A172 (cell line): ENCODE data around the gene SIAE. TPM values are rescaled to one million over a fixed set of nuclear protein-coding genes. Genes with fewer than 3 reads are reported as not detected.
"Not testable (repeated sequence)": the region's sequence is repeated elsewhere in the genome, so short reads cannot be mapped to it uniquely, and the experiment has no call there.

Experiments used
- DNase-seq: peaks from one replicate; pipeline ENCODE4 v3.0.0-alpha.2; 2015; ENCODE audit warnings: low spot score
- total RNA-seq: library from RNA; depleted of rRNA; stranded (reverse); fragments of >200 nt; shearing (Covaris generic); gene quantifications from 2 replicates; pipeline ENCODE4 v1.2.3, GENCODE V29; 2014

The SIAE gene
- total RNA-seq, 1 experiment from 2014 or later, result 12.3 TPM

- no peak for DNase-seq
Measured at GRCh38 chr11:124623861-124624525, 49.5 kb downstream of the SIAE start.

GRCh38 chr11:124622531-124623451 is 50.7 kb downstream of the SIAE start, which contains the start of gene TBRG1:
Gene TBRG1, plus strand, starts transcription at chr11:124622864. Its CDS starts 220 bp downstream, at chr11:124623084.
- peak; percentile 68 for DNase-seq

DNA sequence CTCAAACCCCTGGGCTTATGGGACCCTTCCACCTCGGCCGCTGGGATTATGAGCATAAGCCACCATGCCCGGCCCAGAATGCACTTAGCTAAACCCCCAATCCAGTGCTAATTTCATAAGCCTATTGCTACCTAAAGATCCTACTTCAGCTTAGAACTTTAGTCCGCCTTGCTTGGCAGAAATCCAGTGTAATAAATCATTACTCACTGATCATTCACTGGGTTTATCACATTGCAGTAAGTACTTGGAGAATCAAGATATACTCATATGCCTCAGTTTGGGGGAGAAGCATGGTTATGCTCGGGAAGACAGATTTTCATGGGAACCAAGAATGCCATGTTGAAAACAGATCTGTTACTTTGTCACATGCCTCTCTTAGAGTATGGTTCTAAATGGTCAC is 54.7 kb downstream of the SIAE start:
- no peak for DNase-seq

- DNase-seq, result no peak
Measured at GRCh38 chr11:124612567-124613246, 60.8 kb downstream of the SIAE start.

- DNase-seq, result no peak
Measured at GRCh38 chr11:124612045-124612444, 61.5 kb downstream of the SIAE start.

GRCh38 chr11:124611064-124611463 is 62.5 kb downstream of the SIAE start, which contains the start of gene PANX3:
Gene PANX3, plus strand, starts transcription at chr11:124611428. Its CDS starts 129 bp downstream, at chr11:124611557.
- DNase-seq, result no peak

DNA sequence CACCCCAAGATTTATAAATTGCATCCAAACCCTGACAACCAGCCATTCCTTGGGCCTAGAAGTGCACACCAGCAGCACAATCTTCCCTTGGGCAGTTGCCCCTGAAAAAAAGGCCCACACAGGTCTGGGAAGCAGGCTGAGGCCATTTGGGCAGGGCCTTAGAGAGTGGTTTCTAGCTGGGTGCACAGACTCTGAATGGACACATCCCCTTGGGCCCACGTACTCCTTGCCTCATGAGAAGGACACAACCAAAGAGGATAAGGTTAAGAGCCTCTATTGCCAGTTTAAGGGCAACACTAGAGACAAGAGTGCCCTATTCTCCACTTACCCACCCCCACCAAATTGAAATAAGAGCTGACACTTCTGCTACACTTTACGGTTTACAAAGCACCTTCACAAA is 63.2 kb downstream of the SIAE start:
- DNase-seq, result no peak

DNA sequence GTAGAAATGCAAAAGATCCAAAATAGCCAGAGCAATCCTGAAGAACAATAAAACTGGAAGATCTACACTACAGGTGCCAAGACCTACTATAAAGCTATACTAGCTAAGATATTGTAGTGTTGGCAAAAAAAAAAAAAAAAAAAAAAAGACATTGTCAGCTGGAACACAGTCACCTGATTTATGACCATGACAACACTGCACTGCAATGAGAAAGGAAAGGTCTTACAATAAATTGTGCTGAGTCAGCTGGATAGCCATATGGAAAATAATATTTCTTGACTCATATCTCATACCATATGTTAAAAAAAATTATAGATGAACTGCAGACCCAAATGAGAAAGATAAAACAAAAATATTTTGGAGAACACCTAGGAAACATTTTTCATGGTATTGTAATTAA is 65.4 kb downstream of the SIAE start:
- DNase-seq, result peak; percentile 22

DNA sequence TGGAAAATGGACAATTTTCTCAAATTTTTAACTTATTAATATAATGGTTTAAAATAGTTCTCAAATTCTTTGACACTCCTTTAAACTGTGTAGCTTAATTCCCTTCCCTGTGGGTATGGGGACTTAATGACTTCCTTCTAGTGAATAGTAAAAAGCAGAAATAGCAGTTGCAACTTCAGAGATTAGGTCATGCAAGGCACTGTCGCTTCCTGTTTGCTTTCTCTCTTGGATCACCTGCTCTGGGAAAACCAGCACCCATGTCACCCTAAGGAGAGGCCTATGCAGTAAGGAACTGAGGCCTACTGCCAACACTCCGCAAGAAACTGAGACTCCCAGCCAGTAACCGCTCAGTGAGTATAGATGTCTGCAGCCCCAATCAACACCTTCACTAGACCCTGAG is 67.8 kb downstream of the SIAE start:
- no peak for DNase-seq

GRCh38 chr11:124602723-124603122 is 70.8 kb downstream of the SIAE start:
- not testable (repeated sequence) for DNase-seq

GRCh38 chr11:124602193-124602592 is 71.3 kb downstream of the SIAE start:
- peak; percentile 70 for DNase-seq

DNA sequence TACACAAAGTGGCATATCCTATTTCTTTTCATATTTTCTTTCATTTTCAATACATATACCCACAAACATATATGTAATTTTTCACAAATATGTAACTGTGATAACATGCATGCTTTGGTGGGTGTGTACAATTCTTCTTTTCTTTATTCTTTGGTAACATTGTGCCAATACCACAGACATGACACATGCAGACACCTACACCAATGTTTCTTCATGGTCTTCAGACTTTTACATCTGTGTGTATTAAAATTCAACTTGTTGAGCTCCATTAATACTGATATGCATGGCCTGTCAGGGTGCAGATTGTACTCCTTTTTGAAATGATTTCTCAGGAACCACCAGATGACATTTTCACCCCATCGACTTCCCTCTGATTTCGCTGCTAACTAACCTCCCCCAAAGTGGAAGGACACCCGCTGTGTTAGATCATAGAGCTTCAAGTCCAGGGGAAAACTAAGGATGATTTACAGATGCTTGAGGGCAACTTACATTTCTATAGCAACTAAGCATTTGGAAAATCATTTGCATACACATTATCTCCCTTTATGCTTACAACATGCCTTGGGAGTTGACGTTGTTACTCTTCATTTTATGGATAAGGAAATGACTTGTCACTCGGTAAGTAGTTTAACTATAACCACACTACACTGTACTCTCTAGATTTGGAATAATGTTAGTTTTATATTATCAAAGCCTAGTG is 72.8 kb downstream of the SIAE start:
- DNase-seq, result no peak

DNA sequence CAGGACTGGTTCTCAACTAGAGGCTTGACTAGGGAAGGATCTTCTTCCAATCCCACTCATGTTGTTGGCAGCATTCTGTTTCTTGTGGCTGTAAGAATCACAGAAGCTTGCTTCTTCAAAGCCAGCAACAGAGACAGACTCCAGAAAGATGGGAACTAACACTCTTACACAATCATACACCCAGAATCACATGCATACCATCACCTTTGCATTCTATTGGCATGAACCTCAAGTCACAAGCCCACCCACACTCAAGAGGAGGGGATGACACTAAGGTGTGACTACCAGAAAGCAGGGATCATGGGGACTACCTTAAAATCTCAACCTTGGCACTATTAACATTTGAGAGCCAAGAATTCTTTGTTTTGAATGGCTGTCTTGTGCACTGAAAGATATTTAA is 75.9 kb downstream of the SIAE start:
- DNase-seq, result no peak

- DNase-seq, result no peak
Measured at GRCh38 chr11:124595302-124595701, 78.2 kb downstream of the SIAE start.

DNA sequence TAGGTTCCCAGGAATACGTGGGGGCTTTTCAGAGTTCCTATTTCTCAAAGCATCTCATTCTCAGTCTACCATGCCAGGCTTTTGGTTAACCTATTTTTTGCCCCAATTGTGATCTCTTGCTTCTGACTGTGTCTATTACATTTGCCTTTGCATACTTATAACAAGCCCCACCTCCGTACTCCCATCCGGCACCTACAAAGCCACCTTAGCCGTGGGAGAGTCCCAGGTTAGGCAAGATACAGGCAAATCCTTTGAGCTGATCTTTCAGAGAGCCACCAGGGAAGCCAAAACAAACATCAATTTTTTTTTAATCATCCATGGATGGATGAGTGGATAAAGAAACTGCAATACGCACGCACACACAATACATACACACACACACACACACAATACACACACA is 80.9 kb downstream of the SIAE start:
- no peak for DNase-seq

GRCh38 chr11:124591430-124591829 is 82.1 kb downstream of the SIAE start:
- DNase-seq, result no peak

DNA sequence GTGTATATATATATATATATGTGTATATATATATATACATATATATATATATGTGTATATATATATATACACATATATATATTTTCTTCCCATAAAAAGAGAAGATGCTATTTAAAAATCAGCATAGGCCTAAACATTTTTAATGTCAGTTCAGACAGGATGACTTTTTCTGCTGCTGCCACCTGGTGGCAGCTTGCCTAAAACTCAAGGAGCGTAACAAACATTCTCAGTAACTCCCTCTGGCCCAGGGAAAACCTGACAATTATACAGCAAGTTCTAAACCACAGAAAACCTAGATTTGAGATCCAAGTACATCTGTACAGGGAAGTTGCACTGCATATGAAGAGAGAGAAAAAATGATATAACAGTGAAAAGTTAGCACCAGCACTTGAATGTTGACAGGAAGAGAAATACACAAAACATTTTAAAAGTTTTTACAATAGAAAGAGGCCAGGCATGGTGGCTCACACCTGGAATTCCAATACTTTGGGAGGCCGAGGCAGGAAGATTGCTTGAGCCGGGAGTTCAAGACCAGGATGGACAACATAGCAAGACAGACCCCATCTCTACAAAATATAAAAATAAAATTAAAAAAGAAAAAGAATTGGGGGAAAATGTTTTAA is 87.2 kb downstream of the SIAE start:
- DNase-seq, result peak; percentile 48

DNA sequence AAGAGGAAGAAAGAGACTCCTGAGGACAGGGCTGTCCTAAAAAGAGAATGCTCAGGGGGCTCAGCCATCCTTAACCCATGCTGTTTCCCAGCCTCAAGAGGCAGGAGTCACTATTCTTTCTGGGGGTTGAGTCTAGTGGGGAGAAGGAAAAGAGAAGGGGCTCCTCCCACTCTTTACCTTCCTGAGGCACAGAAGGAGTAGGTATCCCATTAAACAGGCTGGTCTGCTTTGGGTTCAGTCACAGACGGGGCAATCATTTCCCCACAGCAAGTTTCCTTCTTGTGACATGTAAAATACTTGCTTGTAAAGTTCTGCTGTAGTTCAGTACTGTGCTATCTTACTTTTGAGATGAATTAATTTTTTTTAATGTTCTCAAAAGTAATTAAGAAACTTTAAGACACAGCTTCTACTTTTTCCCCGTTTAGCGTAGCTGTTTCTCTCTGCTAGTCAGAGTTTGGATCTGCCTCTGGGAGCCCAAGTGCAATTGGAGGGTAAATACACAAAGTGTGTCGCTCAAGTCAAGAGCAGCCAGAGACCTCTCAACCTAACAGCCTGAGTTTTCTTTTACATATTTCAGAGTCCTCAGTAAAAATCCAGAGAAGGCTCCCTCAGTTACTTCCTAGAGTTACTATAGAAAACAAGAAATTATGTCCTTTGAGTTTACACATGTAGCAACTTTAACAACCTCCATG is 88.7 kb downstream of the SIAE start:
- DNase-seq, result no peak

DNA sequence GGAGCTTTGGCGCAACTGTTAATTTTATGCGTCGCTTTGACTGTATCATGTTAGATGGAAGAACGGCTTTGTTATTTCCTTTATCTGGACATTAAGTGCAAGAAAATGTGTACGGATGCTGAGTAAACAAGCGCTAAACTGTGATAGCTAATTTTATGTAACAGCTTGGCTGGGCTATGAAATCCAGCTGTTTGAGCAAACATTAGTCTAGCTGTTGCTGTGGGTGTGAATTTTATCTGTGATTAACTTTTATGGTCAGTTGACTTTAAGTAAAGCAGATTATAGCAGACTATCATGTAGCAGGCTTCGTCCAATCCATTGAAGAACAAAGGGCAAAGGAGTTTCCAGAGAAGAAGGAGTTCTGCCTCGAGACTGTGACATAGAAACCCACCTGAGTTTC is 89.8 kb downstream of the SIAE start:
- no peak for DNase-seq
